ENCODE data around the gene OXNAD1.

OXNAD1 gene

DNA sequence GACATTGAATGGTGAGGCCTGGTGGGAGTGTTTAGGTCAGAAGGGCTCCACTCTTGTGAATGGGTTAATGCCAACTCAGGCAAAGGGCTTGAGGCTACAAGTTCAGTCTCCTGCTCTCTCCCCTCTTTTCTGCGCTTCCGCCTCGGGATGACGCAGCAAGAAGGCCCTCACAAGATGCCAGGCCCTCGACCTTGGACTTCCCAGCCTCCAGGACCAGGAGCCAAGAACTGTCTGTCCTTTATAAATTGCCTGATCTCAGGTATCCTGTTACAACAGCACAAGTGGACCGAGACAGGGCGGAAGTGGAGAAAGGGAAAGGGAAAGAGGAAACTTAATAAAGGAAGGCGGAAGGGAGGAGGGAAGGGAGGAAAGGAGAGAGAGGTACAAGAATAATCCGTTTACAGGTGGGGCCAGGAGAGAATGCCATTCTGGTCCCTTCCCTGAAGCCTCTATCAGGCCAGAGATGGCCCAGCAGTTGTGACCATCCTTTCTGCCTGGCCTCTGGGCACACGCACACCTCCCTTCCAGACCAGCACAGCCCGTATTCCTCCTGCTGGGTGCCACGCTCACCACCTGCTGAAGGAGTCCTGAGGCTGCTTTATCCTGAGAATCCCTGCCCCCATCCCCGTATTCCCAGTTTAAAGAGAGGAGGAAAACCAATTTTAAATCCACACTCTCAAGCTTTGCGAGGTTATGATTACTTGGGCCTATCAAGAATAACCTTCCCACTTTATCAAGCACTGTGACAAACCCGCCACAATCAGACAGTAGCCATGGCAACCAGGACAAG, 64.2 kb downstream of the OXNAD1 start:
- DNase-seq (ENCODE audit: low read depth, low spot score): no peak

DNA sequence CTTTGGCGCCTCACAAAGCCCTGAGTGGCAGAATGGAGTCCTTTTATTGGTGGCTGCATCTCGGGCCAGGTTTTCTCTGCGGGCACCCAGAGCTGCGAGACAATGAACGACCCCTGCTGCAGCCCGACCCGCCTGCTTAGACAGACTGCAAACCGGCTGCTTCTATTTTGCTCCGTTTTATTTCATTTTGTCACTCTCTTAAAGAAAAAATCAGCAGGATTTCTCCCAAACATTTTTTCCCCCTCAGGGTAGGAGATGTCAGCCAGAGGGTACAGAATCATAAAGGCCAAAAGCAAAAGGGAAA, 64.8 kb downstream of the OXNAD1 start:
- DNase-seq (ENCODE audit: low read depth, low spot score): no peak

DNA sequence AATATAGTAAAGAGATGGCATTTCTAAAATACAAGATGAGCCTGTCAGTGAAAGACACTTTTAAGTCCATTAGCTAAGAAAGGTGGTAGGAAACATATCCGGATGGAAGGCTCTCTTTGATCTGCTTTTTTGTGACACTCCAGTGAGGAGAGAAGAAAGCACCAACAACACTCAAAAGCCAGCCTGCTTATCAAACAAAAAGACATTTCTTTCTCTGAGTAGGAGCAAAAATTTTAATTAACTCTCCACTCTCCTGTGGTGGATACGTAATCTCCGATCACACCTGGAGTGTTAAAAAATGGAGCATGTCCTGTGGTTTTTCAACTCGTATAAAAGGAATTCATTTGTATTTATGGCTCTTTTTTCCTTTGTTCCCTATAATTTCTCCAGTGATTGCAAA, 65.3 kb downstream of the OXNAD1 start:
- no peak for DNase-seq (ENCODE audit: low read depth, low spot score)

DNA sequence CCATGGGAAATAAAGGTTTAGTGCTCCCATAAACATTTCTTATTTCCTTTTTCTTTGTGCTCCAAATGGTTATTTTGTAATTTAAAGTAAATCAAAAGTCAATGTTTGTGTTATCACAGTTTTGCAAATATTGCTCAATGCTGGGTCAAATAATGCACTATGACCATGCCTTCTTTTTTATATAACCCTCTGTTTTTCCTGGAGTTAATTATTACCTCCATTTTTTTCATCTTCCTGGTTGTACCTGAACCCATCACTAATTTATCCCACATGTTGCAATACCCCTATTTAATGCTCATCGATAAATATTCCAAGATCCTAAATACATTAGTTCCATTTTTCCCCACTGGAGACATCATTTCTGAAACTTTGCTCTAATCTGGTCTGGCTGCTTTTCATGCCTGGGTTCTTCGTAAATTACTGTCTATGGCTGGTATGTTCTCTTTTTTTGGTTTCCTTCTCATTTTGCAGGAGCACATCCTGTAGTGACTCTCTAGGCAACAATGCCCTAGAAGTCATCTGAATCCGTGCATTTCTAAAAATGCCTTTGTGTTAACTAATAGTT, 66.4 kb downstream of the OXNAD1 start:
- no peak for DNase-seq (ENCODE audit: low read depth, low spot score)

DNA sequence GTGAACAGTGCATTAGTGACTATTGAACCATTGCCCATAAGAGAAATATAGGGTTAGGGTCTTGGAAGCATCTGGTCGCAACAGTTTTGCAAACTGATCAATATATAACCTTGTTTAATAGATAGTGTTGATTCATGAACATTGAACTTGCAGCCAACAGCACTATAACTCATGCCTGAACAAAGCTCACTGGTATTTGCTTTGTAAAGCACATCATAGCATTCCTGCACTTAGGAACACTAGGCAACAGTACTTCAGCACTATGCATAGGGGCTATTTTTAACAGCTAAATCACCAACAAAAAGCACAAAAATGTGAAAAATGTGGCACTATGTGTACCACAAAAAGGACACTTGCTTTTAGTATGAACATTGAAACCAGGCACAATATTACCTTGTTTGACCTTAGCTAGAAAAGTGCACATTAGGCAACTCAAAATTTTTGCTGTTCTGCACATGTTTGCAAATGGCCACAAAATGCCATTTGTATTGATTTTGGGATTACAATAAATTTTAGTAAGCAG, 68.0 kb downstream of the OXNAD1 start:
- DNase-seq (ENCODE audit: low read depth, low spot score): no peak

DNA sequence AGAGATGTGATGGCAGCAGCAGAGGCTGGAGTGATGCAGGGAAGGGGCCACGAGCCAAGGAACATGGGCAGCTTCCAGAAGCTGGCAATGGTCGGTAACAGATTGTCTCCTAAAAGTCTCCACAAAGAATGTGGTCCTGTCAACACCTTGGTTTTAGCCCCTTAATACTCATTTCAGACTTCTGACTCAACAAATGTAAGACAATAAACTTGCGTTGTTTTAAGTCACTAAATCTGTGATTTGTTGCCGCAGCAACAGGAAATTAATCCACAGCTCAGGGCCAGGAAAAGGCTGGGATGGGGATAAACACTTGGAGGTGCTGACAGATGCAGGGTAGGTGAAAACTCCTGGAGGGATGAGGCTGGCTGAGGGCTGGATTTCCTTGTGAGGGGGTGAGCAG, 69.9 kb downstream of the OXNAD1 start:
- DNase-seq (ENCODE audit: low read depth, low spot score): no peak

DNA sequence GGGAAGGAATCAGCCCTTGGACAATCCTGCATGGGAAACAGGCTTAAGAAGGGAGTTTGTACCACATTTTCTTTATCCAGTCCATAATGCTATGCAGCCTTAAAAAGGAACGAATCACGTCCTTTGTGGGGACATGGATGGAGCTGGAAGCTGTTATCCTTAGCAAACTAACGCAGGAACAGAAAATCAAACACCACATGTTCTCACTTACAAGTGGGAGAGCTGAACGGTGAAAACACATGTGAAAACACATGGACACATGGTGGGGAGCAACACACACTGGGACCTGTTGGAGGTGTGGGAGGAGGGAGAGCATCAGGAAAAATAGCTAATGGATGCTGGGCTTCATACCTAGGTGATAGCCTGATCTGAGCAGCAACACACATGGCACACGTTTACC, 70.3 kb downstream of the OXNAD1 start:
- DNase-seq (ENCODE audit: low read depth, low spot score): no peak

DNA sequence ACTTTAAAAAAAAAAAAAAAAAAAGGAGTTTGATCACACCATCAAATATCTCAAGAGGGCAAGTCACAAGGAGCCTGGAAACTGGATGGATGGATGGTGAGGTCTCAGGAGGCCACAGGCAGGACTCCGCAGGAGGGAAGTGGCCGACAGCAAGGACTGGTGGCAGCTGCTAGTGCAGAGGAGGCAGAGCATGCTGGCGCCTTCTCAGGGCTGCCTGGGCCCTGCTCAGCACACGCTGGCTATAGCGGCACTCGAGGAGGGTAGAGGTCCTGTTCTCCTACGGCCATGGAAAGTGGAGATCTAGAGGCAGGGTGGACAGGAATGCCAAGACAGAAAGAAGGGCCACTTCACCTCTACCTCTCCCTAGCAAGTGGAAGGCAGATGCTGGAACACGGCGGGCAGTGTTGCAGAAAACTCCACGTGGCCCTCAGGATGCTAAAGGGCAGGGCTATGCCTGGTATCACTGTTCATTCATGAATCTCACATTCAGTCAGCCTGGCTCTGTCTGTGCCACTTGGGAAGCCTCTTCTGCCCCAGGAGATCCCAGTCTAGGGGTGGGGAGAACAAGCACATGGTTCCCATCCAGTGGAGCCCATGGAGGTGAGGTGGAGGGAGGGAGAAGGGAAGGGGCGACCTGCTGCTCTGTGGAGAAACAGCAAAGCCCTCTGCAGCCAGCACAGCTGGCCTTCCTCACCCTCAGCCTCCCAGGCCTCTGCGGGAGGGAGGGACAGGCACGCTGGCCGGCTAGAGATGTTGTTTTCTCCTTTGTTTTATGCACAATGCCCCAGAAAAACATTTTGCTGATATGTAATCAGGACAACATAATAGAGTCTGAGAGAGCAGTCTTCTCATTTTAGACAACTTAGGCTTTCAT, 71.0 kb downstream of the OXNAD1 start:
- DNase-seq (ENCODE audit: low read depth, low spot score): no peak

DNA sequence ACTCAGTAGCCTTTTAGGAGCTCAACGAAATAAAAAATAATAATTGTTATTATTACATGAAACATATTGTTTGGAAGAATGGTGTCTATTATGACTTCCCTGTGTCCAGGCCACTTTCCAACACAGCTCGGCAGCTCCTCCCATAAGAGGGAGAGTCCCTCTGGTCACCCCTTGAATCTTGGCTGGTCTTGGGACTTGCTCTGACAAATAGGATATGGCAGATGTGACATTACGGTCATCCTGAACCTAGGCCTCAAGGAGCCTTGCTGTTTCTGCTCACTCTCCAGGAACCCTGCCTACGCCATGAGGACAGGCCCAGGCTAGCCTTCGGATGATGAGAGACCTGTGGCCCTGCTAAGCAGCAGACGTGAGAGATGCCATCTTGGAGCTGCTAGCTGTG, 71.8 kb downstream of the OXNAD1 start:
- no peak for DNase-seq (ENCODE audit: low read depth, low spot score)

DNA sequence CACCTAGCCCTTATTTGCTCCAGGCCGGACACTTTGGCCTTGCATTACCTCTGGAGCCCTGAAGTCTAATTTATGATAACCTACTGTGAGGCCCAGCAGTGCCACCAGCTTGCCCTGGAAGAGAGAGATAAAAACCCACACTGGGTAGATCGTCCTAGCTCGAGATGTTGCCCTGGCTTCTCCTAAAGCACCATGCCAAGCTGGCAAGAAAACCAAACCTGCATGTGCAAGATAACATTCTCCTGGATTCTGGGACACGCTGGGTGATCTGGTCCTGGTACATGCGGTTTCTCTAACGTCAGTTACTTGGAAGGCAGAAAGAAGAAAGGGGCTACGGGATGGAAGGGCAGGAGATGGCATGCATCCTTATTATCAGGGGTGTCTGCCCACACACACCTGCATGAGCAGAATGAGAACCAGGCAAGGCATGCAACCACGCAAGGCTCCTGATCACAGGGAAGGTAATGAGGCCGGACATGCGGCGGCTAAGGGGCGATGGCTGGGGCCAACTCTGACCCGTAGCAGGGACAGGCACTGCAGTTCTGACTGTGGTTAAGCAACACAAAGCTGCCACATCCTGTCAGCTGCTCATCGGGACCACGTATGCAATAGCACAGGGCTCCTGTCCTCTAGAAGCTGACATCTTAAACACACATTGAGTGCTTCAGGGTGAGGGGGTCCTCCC, 73.0 kb downstream of the OXNAD1 start:
- no peak for DNase-seq (ENCODE audit: low read depth, low spot score)

DNA sequence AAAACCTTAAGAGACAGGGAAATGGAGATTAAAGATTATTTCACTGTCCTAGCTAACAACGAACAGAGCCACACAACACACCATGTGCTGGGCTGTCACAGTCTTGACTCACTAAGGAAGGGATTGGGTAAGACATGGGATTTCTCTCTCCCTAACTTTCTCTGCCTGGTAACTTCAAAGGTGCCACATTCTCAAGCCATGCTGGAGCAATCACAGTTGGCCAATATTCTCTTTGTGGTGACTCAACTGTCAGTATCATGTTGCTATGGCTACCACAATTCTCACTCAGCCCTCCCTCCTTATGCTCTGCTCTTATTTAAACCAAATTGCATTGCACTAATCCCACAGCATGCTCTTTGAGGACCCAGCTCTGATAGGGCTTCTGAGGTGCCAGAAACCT, 74.0 kb downstream of the OXNAD1 start:
- DNase-seq (ENCODE audit: low read depth, low spot score): no peak

DNA sequence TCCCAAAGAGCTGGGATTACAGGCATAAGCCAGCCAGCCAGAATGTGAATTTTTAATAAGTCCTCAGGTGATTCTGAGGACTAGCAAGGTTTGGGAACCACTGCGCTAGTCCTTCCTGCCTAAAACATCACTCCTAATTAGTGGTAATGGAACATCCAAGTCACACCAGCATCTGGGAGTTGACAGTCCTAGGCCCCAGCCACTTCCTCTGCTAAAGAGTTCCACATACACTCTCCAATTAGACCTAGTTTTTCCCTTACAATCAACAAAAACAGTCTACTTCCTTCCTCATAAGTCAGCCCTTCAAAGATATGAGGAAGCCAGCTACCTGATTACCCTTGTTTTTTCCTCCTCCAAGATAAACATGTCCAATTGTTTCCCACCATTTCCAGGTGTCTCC, 78.1 kb downstream of the OXNAD1 start:
- DNase-seq (ENCODE audit: low read depth, low spot score): no peak

DNA sequence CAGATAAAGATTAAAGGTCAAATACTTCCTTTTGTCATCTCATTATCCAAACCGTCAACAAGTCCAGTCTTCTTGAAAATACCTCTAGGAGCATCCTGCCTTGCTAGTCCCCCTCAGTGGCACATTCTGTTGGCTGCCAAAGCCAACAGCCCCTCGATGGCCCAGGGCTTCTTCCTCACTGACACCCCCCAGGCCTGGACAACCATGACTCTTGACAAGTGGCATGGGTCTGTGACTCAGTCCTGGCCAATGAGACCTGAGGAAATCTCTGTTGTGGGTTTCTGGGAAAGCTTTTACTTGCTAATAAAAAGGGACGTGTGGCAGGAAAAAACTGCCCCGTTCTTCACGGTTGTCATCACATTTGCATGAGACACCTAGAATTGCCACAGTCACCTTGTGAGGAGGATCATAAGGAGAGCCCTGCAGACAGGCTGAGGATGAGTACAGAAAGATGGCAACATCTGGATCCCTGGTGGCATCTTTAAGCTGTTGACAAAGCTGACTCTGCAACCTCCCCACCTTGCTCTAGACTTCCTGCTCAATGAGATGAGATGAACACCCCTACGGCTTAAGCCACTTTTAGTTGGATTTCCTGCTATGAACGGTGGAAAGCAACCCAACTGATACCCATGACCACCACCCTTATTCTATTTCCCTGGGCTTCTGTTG, 81.5 kb downstream of the OXNAD1 start:
- no peak for DNase-seq (ENCODE audit: low read depth, low spot score)

DNA sequence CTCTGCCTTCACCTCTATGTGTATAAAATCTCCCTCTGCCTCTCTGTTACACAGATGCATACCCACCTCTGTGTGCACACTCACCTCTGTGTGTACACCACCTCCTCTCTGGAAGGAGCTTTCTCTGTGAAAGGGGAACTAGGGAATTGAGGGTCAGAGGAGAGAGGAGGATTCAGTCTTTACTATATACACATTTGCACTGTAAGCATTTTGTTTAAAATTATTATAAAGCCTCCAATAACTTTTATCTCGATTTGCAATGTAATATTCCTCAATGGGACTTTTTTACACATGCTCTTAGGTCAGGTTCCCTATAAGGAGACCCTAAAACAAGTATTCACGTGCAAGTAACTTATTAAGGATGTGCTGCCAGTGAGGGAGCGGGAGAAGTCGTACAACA, 82.5 kb downstream of the OXNAD1 start:
- DNase-seq (ENCODE audit: low read depth, low spot score): no peak

DNA sequence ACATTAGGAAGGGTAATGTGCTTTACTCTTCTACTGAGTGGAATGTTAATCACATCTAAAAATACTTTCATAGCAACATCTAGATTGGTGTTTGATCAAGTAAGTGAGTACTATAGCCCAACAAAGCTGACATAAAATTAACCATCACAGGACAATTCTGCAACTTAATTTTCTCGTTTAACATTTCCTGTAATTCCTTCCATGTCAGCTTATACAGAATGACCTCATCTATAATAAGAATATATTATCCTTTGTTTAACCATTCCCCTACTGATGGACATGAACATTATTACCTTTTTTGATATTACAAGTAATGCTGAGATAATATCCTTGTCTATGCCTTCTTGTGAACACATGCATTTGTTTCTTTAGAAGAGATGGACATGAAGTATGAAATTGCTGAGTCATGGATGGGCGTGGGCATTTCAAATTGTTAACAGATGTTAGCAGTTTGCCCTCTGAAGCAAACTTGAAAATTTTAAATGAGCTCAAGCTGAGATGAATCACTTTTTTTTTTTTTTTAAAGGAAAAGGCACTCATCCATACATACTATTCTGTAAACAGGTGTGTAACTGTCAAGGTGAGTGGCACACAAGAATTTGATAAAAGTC, 85.1 kb downstream of the OXNAD1 start:
- no peak for DNase-seq (ENCODE audit: low read depth, low spot score)

DNA sequence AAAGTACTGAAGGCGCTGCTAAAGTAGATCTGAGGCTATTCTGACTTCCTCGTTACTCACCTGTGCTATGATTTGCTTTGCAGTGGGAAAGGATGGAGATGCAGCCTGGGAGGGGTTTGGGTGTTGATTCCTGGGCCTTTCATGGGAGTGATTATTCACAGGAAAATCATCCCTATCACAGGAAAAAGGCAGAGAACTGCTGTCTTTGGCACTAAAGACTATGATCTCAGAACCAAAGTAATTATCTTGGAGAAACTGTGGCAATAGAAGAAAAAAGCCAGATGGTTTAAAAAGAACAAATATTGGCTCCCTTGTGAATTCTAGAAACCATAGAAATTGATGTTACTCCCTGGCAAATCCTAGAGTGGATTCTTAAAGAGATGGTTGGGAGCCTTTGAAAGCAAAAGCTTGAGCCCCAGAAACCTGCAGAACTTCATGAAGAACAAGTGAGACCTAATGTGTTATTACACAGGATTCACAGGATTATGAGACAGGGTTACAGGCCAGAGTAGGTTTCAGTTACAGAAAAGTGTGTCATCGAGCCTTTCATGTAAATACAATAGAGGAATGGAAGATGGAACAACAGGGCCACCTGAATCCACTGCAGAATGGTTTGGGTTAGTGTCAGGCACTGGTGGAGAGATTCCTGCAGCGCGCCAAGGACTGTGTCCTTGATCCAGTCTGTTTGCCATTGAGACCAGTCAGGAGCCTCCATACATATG, 85.7 kb downstream of the OXNAD1 start:
- DNase-seq (ENCODE audit: low read depth, low spot score): no peak

DNA sequence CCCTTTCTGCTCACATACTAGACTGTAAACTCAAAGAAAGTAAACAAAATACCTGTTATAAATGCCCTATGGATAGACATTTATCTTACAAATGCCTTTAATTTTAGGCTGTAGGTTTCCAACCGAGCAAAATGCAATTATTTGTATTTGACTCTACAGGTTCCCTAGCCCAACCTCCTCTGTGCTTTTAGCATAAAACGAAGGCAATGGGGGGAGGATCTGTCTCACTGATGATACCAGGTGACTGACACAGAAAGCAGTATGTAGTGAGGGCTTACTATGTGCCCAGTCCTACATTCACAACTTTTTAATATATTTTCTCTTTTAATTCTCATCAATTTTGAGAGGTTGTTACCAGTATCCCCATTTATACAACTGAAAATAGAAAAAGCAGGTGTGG, 87.4 kb downstream of the OXNAD1 start:
- no peak for DNase-seq (ENCODE audit: low read depth, low spot score)

DNA sequence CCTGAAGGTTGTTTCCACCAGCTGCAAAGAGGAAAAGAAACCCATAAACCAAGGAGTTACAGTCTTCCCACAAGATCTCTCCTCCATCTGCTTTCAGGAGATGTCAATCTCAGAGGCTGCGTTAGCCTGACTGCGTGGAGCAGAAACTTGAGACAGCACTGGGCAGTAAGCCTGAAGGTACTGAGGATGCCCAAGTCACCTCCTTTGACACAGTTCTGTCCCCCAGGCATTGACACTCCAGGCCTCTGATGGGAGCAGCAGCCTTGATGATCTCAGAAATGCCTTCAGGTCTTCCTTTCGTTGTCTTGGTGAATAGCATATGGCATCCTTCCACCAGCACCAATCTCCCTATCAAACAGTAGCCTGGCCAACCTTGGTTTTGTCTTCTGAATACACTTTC, 89.3 kb downstream of the OXNAD1 start:
- no peak for DNase-seq (ENCODE audit: low read depth, low spot score)

Data from activated naive CD8-positive, alpha-beta T cell treated with anti-CD3 and anti-CD28 coated beads, Interleukin-2, amount 50 U/mL, for 16 hours (primary cell).